Neural progenitor cell (in vitro differentiated cells): ENCODE measurements around the gene DNAJB8. TPM values are rescaled to one million over a fixed set of nuclear protein-coding genes. Genes with fewer than 3 reads are reported as not detected.

ENCODE experiments used
- DNase-seq: peaks from one replicate; pipeline ENCODE4 v3.0.0-alpha.2; 2016; ENCODE audit warnings: low spot score
- H2AFZ ChIP-seq: fragments of 200-600 bp; sonication (generic); replicated peaks from 2 replicates; pipeline ENCODE4 v1.6.1; 2016; ENCODE audit warnings: antibody characterized with exemption
- H3F3A ChIP-seq: fragments of 200-600 bp; sonication (generic); 2 replicates; pipeline ENCODE4 v1.6.1; 2016; ENCODE audit warnings: antibody characterized with exemption, low read depth
- H3K27ac ChIP-seq: fragments of 200-600 bp; sonication (generic); 2 replicates; pipeline ENCODE4 v1.5.1; 2016; ENCODE audit warnings: mild to moderate bottlenecking
- H3K27me3 ChIP-seq: fragments of 200-600 bp; sonication (generic); 2 replicates; pipeline ENCODE4 v1.6.1; 2016; ENCODE audit warnings: mild to moderate bottlenecking, moderate library complexity
- H3K36me3 ChIP-seq: fragments of 200-600 bp; sonication (generic); 2 replicates; pipeline ENCODE4 v1.5.1; 2016
- H3K4me1 ChIP-seq: fragments of 200-600 bp; sonication (generic); 2 replicates; pipeline ENCODE4 v1.6.1; 2016; ENCODE audit warnings: mixed run types
- H3K4me2 ChIP-seq: fragments of 200-600 bp; sonication (generic); 2 replicates; pipeline ENCODE4 v1.6.1; 2016
- H3K4me3 ChIP-seq: fragments of 200-600 bp; sonication (generic); 2 replicates; pipeline ENCODE4 v1.5.1; 2016
- H3K79me2 ChIP-seq: fragments of 200-600 bp; sonication (generic); 2 replicates; pipeline ENCODE4 v1.6.1; 2016; ENCODE audit warnings: low read depth
- H3K9ac ChIP-seq: fragments of 200-600 bp; sonication (generic); 2 replicates; pipeline ENCODE4 v1.6.1; 2016
- H3K9me3 ChIP-seq: fragments of 200-600 bp; sonication (generic); 2 replicates; pipeline ENCODE4 v1.5.1; 2016; ENCODE audit warnings: low read depth
- H4K20me1 ChIP-seq: fragments of 200-600 bp; sonication (generic); 2 replicates; pipeline ENCODE4 v1.6.1; 2016; ENCODE audit warnings: low read depth
- H3K27ac Mint-ChIP-seq: 3 replicates; pipeline ENCODE4 v1.8.0; 2021; ENCODE audit warnings: mixed read lengths
- H3K27me3 Mint-ChIP-seq: 2 replicates; pipeline ENCODE4 v1.8.0; 2022; ENCODE audit warnings: low read depth, mild to moderate bottlenecking, inconsistent platforms, moderate library complexity, mixed read lengths; ENCODE audit not compliant: insufficient read depth
- H3K36me3 Mint-ChIP-seq: 3 replicates; pipeline ENCODE4 v1.8.0; 2021; ENCODE audit warnings: mixed read lengths
- H3K4me1 Mint-ChIP-seq: 3 replicates; pipeline ENCODE4 v1.8.0; 2021; ENCODE audit warnings: mixed read lengths
- H3K4me3 Mint-ChIP-seq: 3 replicates; pipeline ENCODE4 v1.8.0; 2021; ENCODE audit warnings: mild to moderate bottlenecking, moderate library complexity, mixed read lengths
- H3K9me3 Mint-ChIP-seq: 3 replicates; pipeline ENCODE4 v1.8.0; 2020; ENCODE audit warnings: mixed read lengths
- CTCF ChIP-seq: fragments of 200-600 bp; sonication (generic); IDR thresholded peaks from 2 replicates; pipeline ENCODE4 v1.5.1; 2017; ENCODE audit warnings: antibody characterized with exemption, mild to moderate bottlenecking
- EZH2 ChIP-seq: fragments of 200-600 bp; sonication (generic); IDR thresholded peaks from 2 replicates; pipeline ENCODE4 v1.6.1; 2017; ENCODE audit warnings: antibody characterized with exemption, mild to moderate bottlenecking, moderate library complexity
- EZH2phosphoT487 ChIP-seq: fragments of 200-600 bp; sonication (generic); IDR thresholded peaks from 2 replicates; pipeline ENCODE4 v1.6.1; 2017; ENCODE audit warnings: antibody characterized with exemption
- total RNA-seq: library from RNA; depleted of rRNA; stranded (reverse); fragments of >200 nt; gene quantifications from 2 replicates; pipeline ENCODE4 v1.2.3, GENCODE V29; 2015; ENCODE audit warnings: low replicate concordance

The DNAJB8 gene
- total RNA-seq, 1 donor from 2014 or later: not detected

- Histone ChIP-seq H3K79me2 (no peaks in the 10 kb centered on the region), H3K36me3 (no peaks in the 10 kb centered on the region), H3K4me3 (no peak overlapping the region), H3K4me1 (no peaks in the 10 kb centered on the region), H3K4me2 (no peak overlapping the region), H3F3A (no peaks in the 10 kb centered on the region), H3K9me3 (no peaks in the 10 kb centered on the region), H3K9ac (no peak overlapping the region), H3K27me3 (peaks cover 11% of the 10 kb centered on the region), H3K27ac (no peak overlapping the region), H2AFZ (no peak overlapping the region), H4K20me1 (no peaks in the 10 kb centered on the region)
- no peak overlapping the region for H3K27ac Mint-ChIP-seq
- no peaks in the 10 kb centered on the region for H3K4me1 Mint-ChIP-seq
- peaks cover 9% of the 10 kb centered on the region for H3K9me3 Mint-ChIP-seq
- DNase-seq: no peak
- peaks cover 25% of the 10 kb centered on the region for H3K27me3 Mint-ChIP-seq
- peaks cover 2% of the 10 kb centered on the region for H3K36me3 Mint-ChIP-seq
- TF ChIP-seq EZH2phosphoT487 (no peak), EZH2 (no peak), CTCF (no peak)
- no peak overlapping the region for H3K4me3 Mint-ChIP-seq
Observed at GRCh38 chr3:128445357-128445756, 21.3 kb downstream of the DNAJB8 start.

- Histone ChIP-seq H3K27ac (no peak overlapping the region), H3F3A (no peaks in the 10 kb centered on the region), H3K27me3 (peaks cover 8% of the 10 kb centered on the region), H3K79me2 (no peaks in the 10 kb centered on the region), H3K4me2 (no peak overlapping the region), H3K9me3 (no peaks in the 10 kb centered on the region), H3K4me3 (no peak overlapping the region), H4K20me1 (no peaks in the 10 kb centered on the region), H3K9ac (no peak overlapping the region), H3K4me1 (no peaks in the 10 kb centered on the region), H2AFZ (no peak overlapping the region), H3K36me3 (no peaks in the 10 kb centered on the region)
- peaks cover 2% of the 10 kb centered on the region for H3K36me3 Mint-ChIP-seq
- no peak for DNase-seq
- no peaks in the 10 kb centered on the region for H3K4me1 Mint-ChIP-seq
- H3K27ac Mint-ChIP-seq: no peak overlapping the region
- peaks cover 21% of the 10 kb centered on the region for H3K27me3 Mint-ChIP-seq
- H3K9me3 Mint-ChIP-seq: peaks cover 9% of the 10 kb centered on the region
- TF ChIP-seq CTCF: no peak
- no peak for TF ChIP-seq EZH2
- TF ChIP-seq EZH2phosphoT487: no peak
- no peak overlapping the region for H3K4me3 Mint-ChIP-seq
Observed at GRCh38 chr3:128443771-128444170, 22.9 kb downstream of the DNAJB8 start.

GRCh38 chr3:128442949-128443348 lies 23.7 kb downstream of the DNAJB8 start:
- no peak overlapping the region for H2AFZ ChIP-seq
- Mint-ChIP-seq H3K27me3 (peaks cover 19% of the 10 kb centered on the region), H3K4me1 (no peaks in the 10 kb centered on the region), H3K27ac (no peak overlapping the region), H3K4me3 (no peak overlapping the region), H3K36me3 (peaks cover 2% of the 10 kb centered on the region), H3K9me3 (peaks cover 9% of the 10 kb centered on the region)
- DNase-seq: no peak
- no peak overlapping the region for H3K9ac ChIP-seq
- no peaks in the 10 kb centered on the region for H3K4me1 ChIP-seq
- H4K20me1 ChIP-seq: no peaks in the 10 kb centered on the region
- H3F3A ChIP-seq: no peaks in the 10 kb centered on the region
- no peaks in the 10 kb centered on the region for H3K36me3 ChIP-seq
- H3K27ac ChIP-seq: no peak overlapping the region
- peaks cover 8% of the 10 kb centered on the region for H3K27me3 ChIP-seq
- no peak overlapping the region for H3K4me3 ChIP-seq
- no peak overlapping the region for H3K4me2 ChIP-seq
- TF ChIP-seq CTCF (no peak), EZH2 (no peak), EZH2phosphoT487 (no peak)
- H3K79me2 ChIP-seq: no peaks in the 10 kb centered on the region
- H3K9me3 ChIP-seq: no peaks in the 10 kb centered on the region
